Measurements from ENCODE around the gene HOXC11. TPM values are rescaled to one million over a fixed set of nuclear protein-coding genes. Genes with fewer than 3 reads are reported as not detected.

HOXC11 gene
- total and polyA plus RNA-seq, 2 of the 4 experiments (the other 2 are of a cell fraction) = not detected

- Histone ChIP-seq H3K79me1 (ENCODE audit: low read depth in 1 of 2, low read length in 2 of 2) (no peaks in the 10 kb centered on the region), H4K8ac (ENCODE audit: low read depth in 2 of 2, low read length in 2 of 2) (no peak overlapping the region), H4K20me1 (ENCODE audit: insufficient read depth, low read length) (no peaks in the 10 kb centered on the region), H2BK15ac (ENCODE audit: low read depth, low read length) (no peak overlapping the region), H2AFZ (replicated peaks; ENCODE audit: low read length, poor library complexity) (no peak overlapping the region), H3K18ac (ENCODE audit: low read depth, low read length) (no peak overlapping the region), H3K4me3 (ENCODE audit: insufficient read depth, low read depth, low read length) (no peak overlapping the region), H3K27ac (ENCODE audit: insufficient read depth, low read length) (no peak overlapping the region), H3K36me3 (ENCODE audit: control insufficient read depth, insufficient read depth, low read length) (no peaks in the 10 kb centered on the region), H2BK120ac (ENCODE audit: low read depth, low read length) (no peak overlapping the region), H2BK5ac (ENCODE audit: low read depth, low read length, poor library complexity, severe bottlenecking) (no peak overlapping the region), H3K14ac (replicated peaks; ENCODE audit: low read depth, low read length) (no peak overlapping the region), H4K5ac (ENCODE audit: low read depth, low read length) (no peak overlapping the region), H3K56ac (ENCODE audit: extremely low read depth, insufficient read depth, low read length) (no peak overlapping the region), H3K4me2 (ENCODE audit: low read depth, low read length) (no peak overlapping the region), H3K27me3 (ENCODE audit: control insufficient read depth, insufficient read depth, low read length) (peaks cover 83% of the 10 kb centered on the region), H3K4ac (ENCODE audit: low read depth, low read length) (no peak overlapping the region), H3K23ac (ENCODE audit: low read depth, low read length) (no peak overlapping the region), H3K9me3 (ENCODE audit: control insufficient read depth, insufficient read depth, low read length) (no peaks in the 10 kb centered on the region), H3K9me1 (ENCODE audit: insufficient read depth, low read length) (no peaks in the 10 kb centered on the region), H3K4me1 (ENCODE audit: control insufficient read depth, insufficient read depth, low read length) (no peaks in the 10 kb centered on the region), H2AK9ac (replicated peaks; ENCODE audit: low read depth, low read length, poor library complexity) (no peak overlapping the region), H2BK20ac (ENCODE audit: low read depth, low read length) (no peak overlapping the region), H2AK5ac (ENCODE audit: low read depth, low read length) (no peak overlapping the region), H4K91ac (ENCODE audit: insufficient read depth, low read depth, low read length) (no peak overlapping the region), H3K9ac (ENCODE audit: low read depth, low read length) (no peak overlapping the region)
- 17% methylated on average over 1 of the region's 8 CpGs; no CpG with 5 or more reads in 1 of the 2 experiments for WGBS, 2 experiments (ENCODE audit: extremely low coverage in 2 of 2, insufficient read length in 1 of 2)
- TF ChIP-seq NFE2L2 (IDR thresholded peaks at IDR 0.05; ENCODE audit: low read depth, low read length) = no peak
- TF ChIP-seq, protein P1, sequence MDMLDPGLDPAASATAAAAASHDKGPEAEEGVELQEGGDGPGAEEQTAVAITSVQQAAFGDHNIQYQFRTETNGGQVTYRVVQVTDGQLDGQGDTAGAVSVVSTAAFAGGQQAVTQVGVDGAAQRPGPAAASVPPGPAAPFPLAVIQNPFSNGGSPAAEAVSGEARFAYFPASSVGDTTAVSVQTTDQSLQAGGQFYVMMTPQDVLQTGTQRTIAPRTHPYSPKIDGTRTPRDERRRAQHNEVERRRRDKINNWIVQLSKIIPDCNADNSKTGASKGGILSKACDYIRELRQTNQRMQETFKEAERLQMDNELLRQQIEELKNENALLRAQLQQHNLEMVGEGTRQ (IDR thresholded peaks at IDR 0.05; ENCODE audit: low read depth, low read length) = no peak
- no peak for TF ChIP-seq RCOR1 (IDR thresholded peaks at IDR 0.05; ENCODE audit: insufficient replicate concordance, low read length)
- TF ChIP-seq MXI1 (IDR thresholded peaks at IDR 0.05; ENCODE audit: borderline replicate concordance, low read depth, low read length) = no peak
- no peak for TF ChIP-seq RAD21 (IDR thresholded peaks at IDR 0.05; ENCODE audit: low read length)
- no peak for TF ChIP-seq SMC3 (IDR thresholded peaks at IDR 0.05; ENCODE audit: low read depth, low read length)
- TF ChIP-seq MAFK (IDR thresholded peaks at IDR 0.05; ENCODE audit: low read depth, low read length) = no peak
- TF ChIP-seq ELK1 (IDR thresholded peaks at IDR 0.05; ENCODE audit: borderline replicate concordance, low read depth, low read length) = no peak
- TF ChIP-seq MAZ (IDR thresholded peaks at IDR 0.05; ENCODE audit: borderline replicate concordance, low read depth, low read length) = no peak
- no peak for TF ChIP-seq CEBPB (IDR thresholded peaks at IDR 0.05; ENCODE audit: low read depth, low read length)
- ChIA-PET POLR2A (ENCODE audit: unreplicated experiment) (interaction anchor here (0.6 kb wide), 1 partner anchor 176 kb away, joined by 6 read pairs; no protein-coding TSS in a partner anchor), CTCF (interaction anchor here (1.3 kb wide), 1 partner anchor 178 kb away, joined by 7 read pairs; no protein-coding TSS in a partner anchor)
- DNase-seq (no peak), ATAC-seq (ENCODE audit: low read depth) (no peak)
- no TSS peak for BruUV-seq (replicated peaks)
- intact Hi-C loops (cut with micrococcal nuclease) (no loop called here), in situ Hi-C loops (cut with MboI; ENCODE audit: low sequenced_read_pairs) (no loop called here), dilution Hi-C loops (cut with HindIII; ENCODE audit: low sequenced_read_pairs, unreplicated experiment) (no loop called here)
Observed at GRCh38 chr12:54022960-54023884, 50.3 kb downstream of the HOXC11 start.
